ENCODE measurements around the gene ALDH1A2.
"Not testable (repeated sequence)": the region's sequence is repeated elsewhere in the genome, so short reads cannot be mapped to it uniquely, and the experiment has no call there.

Gene ALDH1A2

GRCh38 chr15:58039079-58040035, 26.2 kb downstream of the ALDH1A2 start:
- no peak for DNase-seq

GRCh38 chr15:58038426-58039078, 27.0 kb downstream of the ALDH1A2 start:
- no peak for DNase-seq

- DNase-seq, result no peak
Observed at GRCh38 chr15:58037723-58038301, 27.7 kb downstream of the ALDH1A2 start.

- no peak for DNase-seq
Observed at GRCh38 chr15:58036579-58036978, 28.9 kb downstream of the ALDH1A2 start.

- not testable (repeated sequence) for DNase-seq
Observed at GRCh38 chr15:58028392-58028791, 37.1 kb downstream of the ALDH1A2 start.

GRCh38 chr15:58026552-58026951, 39.0 kb downstream of the ALDH1A2 start:
- DNase-seq, result no peak

GRCh38 chr15:58026051-58026450, 39.5 kb downstream of the ALDH1A2 start:
- DNase-seq, result no peak

GRCh38 chr15:58021332-58022230, 43.9 kb downstream of the ALDH1A2 start:
- no peak for DNase-seq

- DNase-seq, result no peak
Observed at GRCh38 chr15:58019503-58020376, 45.8 kb downstream of the ALDH1A2 start.

- no peak for DNase-seq
Observed at GRCh38 chr15:58017869-58018268, 47.6 kb downstream of the ALDH1A2 start.

GRCh38 chr15:58016581-58017175, 48.8 kb downstream of the ALDH1A2 start:
- no peak for DNase-seq

GRCh38 chr15:58015565-58015964, 49.9 kb downstream of the ALDH1A2 start:
- DNase-seq, result no peak

GRCh38 chr15:58014470-58014869, 51.0 kb downstream of the ALDH1A2 start:
- no peak for DNase-seq

GRCh38 chr15:58014040-58014439, 51.5 kb downstream of the ALDH1A2 start:
- no peak for DNase-seq

- peak; percentile 35 for DNase-seq
Observed at GRCh38 chr15:58010983-58011382, 54.5 kb downstream of the ALDH1A2 start.

GRCh38 chr15:58003810-58004209, 61.7 kb downstream of the ALDH1A2 start:
- DNase-seq, result no peak

GRCh38 chr15:58002338-58003126, 63.0 kb downstream of the ALDH1A2 start:
- no peak for DNase-seq

- not testable (repeated sequence) for DNase-seq
Observed at GRCh38 chr15:57999699-58000098, 65.8 kb downstream of the ALDH1A2 start.

- DNase-seq, result no peak
Observed at GRCh38 chr15:57996561-57996960, 69.0 kb downstream of the ALDH1A2 start.

All from right hindlimb (tissue), 1 donor.